Choroid plexus epithelial cell (primary cell): ENCODE measurements around the gene NXF1.
"Not testable (repeated sequence)": the region's sequence is repeated elsewhere in the genome, so short reads cannot be mapped to it uniquely, and the experiment has no call there.

Experiments
- DNase-seq: peaks from one replicate; pipeline ENCODE4 v3.0.0-alpha.2; 2010; ENCODE audit warnings: low read depth
- H3K4me3 ChIP-seq: 2 replicates; pipeline ENCODE4 v1.5.1; 2011; ENCODE audit warnings: low read depth, mild to moderate bottlenecking, control low read depth, low read length, moderate library complexity
- TF ChIP-seq, protein P1 (sequence below): conservative IDR thresholded peaks from 2 replicates; pipeline ENCODE4 v1.5.1; 2011; ENCODE audit warnings: low read depth, mild to moderate bottlenecking, control low read depth, inconsistent platforms, low read length, moderate library complexity

The NXF1 gene

DNA sequence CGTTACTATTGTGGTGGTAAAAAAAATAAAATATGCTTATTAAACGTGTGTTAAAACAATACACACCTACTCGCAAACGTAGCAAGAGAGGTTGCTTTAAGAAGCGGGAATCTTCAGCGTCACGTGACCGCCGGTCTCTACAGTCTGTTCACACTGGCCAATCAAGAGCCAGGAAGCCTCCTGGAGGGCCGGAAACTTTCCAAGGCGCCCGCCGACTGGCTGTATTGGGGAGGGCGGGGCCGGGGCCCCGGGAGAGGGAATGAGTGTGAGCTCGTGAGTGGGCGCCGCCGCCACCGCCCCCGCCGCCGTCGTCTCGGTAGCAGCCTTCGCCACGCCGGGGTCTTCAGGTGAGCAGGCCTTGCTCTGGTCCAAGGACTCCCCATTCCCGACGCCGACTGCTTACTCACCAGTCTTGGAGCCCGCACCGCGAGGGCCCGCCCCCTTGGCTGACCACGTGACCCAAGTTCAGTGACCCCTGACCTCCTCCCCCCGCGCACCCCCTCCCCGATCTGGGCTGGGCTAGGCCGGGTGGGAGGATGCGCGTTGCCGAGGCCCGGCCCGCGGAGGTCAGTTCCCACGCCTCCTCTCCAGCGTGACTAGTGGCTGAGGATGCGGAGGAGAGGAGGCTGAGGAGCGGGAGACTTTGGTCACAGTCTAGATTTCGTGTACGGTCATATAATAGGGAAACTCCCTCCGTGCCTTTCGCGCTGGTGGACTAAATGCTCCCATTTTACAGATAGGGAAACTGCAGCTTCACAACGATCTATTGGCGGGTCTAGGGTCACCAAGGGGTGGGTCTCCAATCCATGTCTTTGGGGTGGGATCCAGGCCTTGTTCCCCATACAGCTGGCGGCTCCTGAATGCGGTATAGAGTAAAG lies 33.9 kb downstream of the NXF1 start, which contains the start of gene TAF6L:
TAF6L (plus strand) TSS at position 253 of the 878 bp plus-strand sequence. CDS start 4,388 bp downstream, outside the sequence.
- H3K4me3 ChIP-seq, result peak within 1 kb of the TSS; percentile 83
- DNase-seq, result peak; percentile 98
- TF ChIP-seq, protein P1, sequence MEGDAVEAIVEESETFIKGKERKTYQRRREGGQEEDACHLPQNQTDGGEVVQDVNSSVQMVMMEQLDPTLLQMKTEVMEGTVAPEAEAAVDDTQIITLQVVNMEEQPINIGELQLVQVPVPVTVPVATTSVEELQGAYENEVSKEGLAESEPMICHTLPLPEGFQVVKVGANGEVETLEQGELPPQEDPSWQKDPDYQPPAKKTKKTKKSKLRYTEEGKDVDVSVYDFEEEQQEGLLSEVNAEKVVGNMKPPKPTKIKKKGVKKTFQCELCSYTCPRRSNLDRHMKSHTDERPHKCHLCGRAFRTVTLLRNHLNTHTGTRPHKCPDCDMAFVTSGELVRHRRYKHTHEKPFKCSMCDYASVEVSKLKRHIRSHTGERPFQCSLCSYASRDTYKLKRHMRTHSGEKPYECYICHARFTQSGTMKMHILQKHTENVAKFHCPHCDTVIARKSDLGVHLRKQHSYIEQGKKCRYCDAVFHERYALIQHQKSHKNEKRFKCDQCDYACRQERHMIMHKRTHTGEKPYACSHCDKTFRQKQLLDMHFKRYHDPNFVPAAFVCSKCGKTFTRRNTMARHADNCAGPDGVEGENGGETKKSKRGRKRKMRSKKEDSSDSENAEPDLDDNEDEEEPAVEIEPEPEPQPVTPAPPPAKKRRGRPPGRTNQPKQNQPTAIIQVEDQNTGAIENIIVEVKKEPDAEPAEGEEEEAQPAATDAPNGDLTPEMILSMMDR, result no peak

GRCh38 chr11:62770778-62771143 lies 34.5 kb downstream of the NXF1 start:
- peak overlapping the region; percentile 83 for H3K4me3 ChIP-seq
- peak; percentile 40 for DNase-seq
- TF ChIP-seq, protein P1, result no peak

- not testable (repeated sequence) for DNase-seq
- peak overlapping the region; percentile 26 for H3K4me3 ChIP-seq
Observed at GRCh38 chr11:62760867-62761227, 44.4 kb downstream of the NXF1 start.

- H3K4me3 ChIP-seq, result no peak overlapping the region
- no peak for DNase-seq
- TF ChIP-seq, protein P1, result no peak
Observed at GRCh38 chr11:62757846-62758788, 47.1 kb downstream of the NXF1 start.

DNA sequence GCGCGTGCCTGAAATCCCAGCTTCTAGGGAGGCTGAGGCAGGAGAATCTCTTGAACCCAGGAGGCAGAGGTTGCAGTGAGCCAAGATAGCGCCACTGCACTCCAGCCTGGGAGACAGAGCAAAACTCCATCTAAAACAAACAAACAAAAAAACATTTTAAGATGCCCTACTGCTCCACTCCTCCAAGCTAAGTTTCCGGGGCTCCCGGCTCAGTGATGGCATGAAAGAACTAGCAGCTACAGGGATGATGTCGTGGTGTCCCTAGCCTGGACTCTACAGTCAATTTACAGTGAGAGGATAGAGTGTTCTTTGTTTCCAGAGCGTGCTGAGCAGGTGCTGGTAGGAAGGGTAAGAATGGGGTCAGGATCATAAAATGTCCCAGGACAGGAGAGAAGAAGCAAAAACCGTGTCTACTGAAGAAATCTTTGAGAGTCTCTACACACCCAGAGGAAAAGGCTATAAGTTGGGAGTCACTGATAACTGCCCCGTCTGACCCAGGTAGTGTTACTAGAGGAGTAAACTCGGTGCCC lies 50.1 kb downstream of the NXF1 start:
- TF ChIP-seq, protein P1, result no peak
- DNase-seq, result no peak
- no peak overlapping the region for H3K4me3 ChIP-seq

- H3K4me3 ChIP-seq, result peak within 1 kb of the TSS; percentile 78
- TF ChIP-seq, protein P1, result peak; percentile 1
- DNase-seq, result peak; percentile 100
Observed at GRCh38 chr11:62753736-62754603, 51.3 kb downstream of the NXF1 start, which contains the start of gene ZBTB3. Gene ZBTB3 (minus strand): TSS chr11:62754160. CDS start chr11:62753664, 496 bp downstream.
